Smooth muscle cell of the umbilical artery (primary cell): ENCODE results near the gene MC5R. TPM values are rescaled to one million over a fixed set of nuclear protein-coding genes. Genes with fewer than 3 reads are reported as not detected.

Source experiments
- total RNA-seq: library from RNA; depleted of rRNA; stranded (reverse); fragments of >200 nt; gene quantifications from 2 replicates; pipeline ENCODE4 v1.2.3, GENCODE V29; 2014

Gene MC5R
- total RNA-seq = not detected in 2 replicates

DNA sequence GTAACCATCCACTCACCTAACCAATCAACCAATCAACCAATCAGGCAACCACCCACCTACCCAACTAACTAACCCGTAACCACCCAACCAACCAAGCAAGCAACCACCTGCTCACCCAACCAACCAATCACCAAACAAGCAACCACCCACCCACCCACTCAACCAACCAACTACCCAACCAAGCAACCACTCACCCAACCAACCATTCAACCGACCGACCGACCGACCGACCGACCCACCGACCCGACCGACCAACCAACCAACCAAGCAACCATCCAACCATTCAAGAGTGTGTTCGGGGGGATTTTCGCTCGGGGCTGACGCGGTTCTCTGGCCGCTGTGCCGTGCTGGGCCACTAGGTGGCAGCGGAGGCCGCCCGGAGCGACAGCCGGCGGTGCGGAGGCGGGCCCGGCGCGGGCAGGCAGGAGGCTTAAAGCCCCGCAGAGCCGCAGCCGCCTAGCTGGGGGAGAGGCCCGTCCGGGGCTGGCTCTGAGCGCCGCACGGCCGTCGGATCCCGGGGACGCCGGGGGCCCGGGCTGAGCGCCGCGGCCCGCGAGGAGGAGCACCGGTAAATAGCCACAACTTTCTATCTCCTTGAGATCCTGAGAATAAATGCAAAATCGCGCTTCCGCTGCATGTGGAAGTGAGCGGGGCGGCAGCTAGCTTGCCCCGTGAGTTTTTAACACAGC is at the start of gene MC5R:
Gene MC5R, plus strand, starts transcription at position 443 of the 689 bp plus-strand sequence. CDS start 1,617 bp downstream, outside the sequence.

Other genes starting within 250 kb of the MC5R start
- 31.5 and 38.9 TPM in 2 replicates for gene FAM210A, start 97.6 kb upstream of the MC5R start, total RNA-seq
- gene RNMT, start 97.5 kb upstream of the MC5R start, total RNA-seq = 38.3 and 46.0 TPM in 2 replicates
- gene MC2R, start 91.4 kb downstream of the MC5R start, total RNA-seq = not detected in 2 replicates